Fibroblast of the aortic adventitia (primary cell): ENCODE measurements around the gene ANK2. TPM values are rescaled to one million over a fixed set of nuclear protein-coding genes. Genes with fewer than 3 reads are reported as not detected.

Experiments
- DNase-seq: peaks from one replicate; pipeline ENCODE4 v3.0.0-alpha.2; 2010; ENCODE audit warnings: low read depth
- H3K4me3 ChIP-seq: 2 replicates; pipeline ENCODE4 v1.5.1; 2011; ENCODE audit warnings: low read depth, mild to moderate bottlenecking, control low read depth, low read length, moderate library complexity
- CTCF ChIP-seq: IDR thresholded peaks from 2 replicates; pipeline ENCODE4 v1.5.1; 2011; ENCODE audit warnings: mild to moderate bottlenecking, low read length, control low read depth, inconsistent platforms; ENCODE audit not compliant: insufficient read depth
- total RNA-seq: library from RNA; depleted of rRNA; stranded (reverse); fragments of >200 nt; gene quantifications from 2 replicates; pipeline ENCODE4 v1.2.3, GENCODE V29; 2012; ENCODE audit warnings: low replicate concordance

Gene ANK2
- total RNA-seq, 1 donor, result 200 TPM

DNA sequence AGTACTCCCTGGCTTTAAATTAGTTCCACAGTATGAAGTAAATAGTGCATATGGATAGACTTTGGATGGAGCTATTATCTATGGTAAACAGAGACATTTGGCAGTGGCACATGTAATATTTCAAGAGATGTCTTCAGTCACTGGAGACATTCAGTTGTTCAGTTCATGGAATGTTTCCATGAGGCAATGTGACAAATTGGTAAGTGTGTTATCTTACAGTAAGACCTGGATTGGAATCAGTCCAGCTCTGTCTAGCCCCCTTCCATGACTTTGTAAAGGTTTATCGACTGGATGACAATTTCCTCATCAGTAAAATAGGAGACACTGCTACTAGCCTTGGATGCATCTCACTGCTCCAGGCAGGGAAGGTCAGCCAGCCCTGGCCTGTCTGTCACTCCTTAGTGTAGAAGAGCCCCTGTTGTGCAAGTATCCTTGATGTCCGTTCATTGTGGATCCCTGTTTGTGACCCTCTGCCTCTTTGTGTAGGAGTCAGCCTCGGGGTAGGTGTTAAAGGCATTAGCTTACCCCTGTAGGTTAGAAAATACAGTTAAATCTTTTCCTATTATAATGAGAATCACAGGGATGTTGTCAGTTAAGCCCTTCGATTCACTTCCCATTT is 335.9 kb downstream of the ANK2 start:
- no peak for TF ChIP-seq CTCF
- no peak overlapping the region for H3K4me3 ChIP-seq
- DNase-seq, result no peak

DNA sequence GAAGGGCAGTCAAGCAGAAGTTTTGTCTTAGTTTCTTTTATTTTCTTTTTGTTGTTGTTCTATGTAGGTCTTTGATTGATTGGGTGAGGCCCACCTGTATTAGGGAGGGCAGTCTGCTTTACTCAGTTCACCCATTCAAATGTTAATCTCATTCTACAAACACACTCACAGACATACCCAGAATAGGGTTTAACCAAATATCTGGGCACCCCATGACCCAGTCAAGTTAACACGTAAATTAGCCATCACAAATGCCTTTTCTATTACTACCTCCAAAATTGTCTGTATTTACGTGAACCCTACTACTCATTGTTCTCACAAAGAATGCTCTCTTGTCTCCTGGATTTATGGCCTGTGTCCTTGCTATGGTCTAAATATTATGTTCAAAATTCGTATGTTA is 339.7 kb downstream of the ANK2 start:
- no peak overlapping the region for H3K4me3 ChIP-seq
- TF ChIP-seq CTCF, result no peak
- no peak for DNase-seq

- no peak for TF ChIP-seq CTCF
- no peak overlapping the region for H3K4me3 ChIP-seq
- DNase-seq, result no peak
These were observed 341.4 kb downstream of the ANK2 start for GRCh38 chr4:113390850-113391249.

- no peak overlapping the region for H3K4me3 ChIP-seq
These were observed 344.8 kb downstream of the ANK2 start for GRCh38 chr4:113394108-113394729.

DNA sequence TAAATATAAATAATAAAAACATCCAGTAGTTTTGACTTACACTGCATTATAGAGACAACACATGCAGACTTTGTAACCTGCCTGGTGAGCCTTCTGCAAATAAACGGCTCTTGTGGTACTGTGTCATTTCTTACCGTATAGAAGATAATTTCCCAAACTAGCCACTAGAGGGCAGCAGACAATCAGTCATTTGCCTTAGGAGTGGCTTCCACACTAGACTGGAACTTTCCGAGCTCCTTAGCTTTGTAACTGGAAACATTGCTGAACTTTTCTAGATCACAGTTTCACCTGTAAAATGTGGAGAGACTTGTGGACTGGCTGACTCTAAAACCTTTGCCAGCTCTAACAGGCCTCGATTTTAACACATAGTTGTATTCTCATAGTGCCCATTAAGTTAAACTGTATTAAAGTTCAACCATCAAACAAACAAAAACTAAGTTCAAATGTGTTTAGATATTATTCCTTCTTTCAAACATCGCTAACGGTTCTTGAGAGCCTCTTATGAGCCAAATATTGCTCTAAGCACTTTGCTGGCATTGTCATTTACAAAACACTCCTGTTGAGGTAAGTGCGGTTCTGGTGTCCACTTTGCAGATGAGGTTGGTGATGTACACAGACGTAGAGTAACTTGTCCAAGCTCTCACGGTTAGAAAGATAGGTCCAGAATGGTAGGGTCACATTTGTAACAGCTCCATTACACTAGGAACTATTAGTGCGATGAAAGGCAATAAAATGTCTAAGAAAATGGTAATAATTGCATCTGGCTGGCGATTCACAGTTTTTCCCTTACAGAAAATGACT is 345.5 kb downstream of the ANK2 start:
- DNase-seq, result peak; percentile 95
- no peak overlapping the region for H3K4me3 ChIP-seq

More at GRCh38 chr4:113394108-113394729, 344.8 kb downstream of the ANK2 start:
- DNase-seq, result no peak
- no peak for TF ChIP-seq CTCF

More for the DNA sequence above, 345.5 kb downstream of the ANK2 start:
- TF ChIP-seq CTCF, result peak; percentile 68
